Forelimb muscle (tissue), 1 donor: ENCODE results near the gene MTA1. TPM values are rescaled to one million over a fixed set of nuclear protein-coding genes. Genes with fewer than 3 reads are reported as not detected.

Experiments
- DNase-seq: peaks from one replicate; pipeline ENCODE4 v3.0.0-alpha.2; 2013; ENCODE audit warnings: low read depth
- polyA plus RNA-seq: library from polyadenylated mRNA; unstranded; fragments of 120-200 nt; gene quantifications from one replicate; pipeline ENCODE4 v1.2.1, GENCODE V29; 2013; ENCODE audit not compliant: insufficient read length

MTA1 gene
- polyA plus RNA-seq, 1 donor: 80.3 TPM

- DNase-seq: no peak
These were observed 23.2 kb downstream of the MTA1 start for GRCh38 chr14:105442834-105443233.

DNA sequence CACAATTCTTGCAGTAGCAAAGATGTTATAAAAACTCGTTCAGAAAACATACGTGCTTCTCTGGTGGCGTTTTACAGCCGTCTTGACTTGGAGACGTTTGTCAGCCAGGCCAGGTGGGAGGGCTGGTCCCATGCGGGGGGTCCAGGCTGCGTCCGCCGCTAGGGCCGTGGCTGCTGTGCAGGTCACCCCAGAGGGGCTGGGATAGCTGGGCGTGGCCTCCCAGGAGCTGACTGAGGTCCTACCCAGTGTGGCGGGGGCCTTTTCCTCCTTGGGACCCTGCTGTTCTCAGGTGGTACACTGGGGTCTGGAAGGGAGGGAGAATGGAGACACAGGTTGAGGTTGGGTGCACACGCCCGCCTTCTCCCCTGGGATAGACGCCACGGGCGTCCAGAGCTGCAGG is 25.2 kb downstream of the MTA1 start:
- no peak for DNase-seq

DNA sequence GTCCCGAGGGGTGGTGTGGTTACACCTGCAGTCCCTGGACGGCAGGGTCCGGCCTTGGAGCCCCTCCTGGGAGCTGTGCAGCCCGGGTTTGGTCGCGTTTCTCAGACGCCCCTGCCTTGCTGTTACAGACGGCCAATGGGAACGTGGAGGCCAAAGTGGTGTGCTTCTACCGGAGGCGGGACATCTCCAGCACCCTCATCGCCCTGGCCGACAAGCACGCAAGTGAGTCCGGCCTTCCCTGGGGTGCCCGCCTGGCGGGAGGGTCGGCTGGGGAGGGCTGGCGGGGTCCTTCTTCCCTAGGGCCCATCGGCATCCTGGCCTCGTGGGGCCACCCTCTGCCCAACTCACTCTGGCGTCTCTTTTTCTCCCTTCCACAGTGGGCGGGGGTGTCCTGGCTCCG is 25.7 kb downstream of the MTA1 start:
- no peak for DNase-seq

GRCh38 chr14:105445901-105446845 is 26.5 kb downstream of the MTA1 start:
- no peak for DNase-seq

- no peak for DNase-seq
These were observed 27.3 kb downstream of the MTA1 start for GRCh38 chr14:105446971-105447370.

DNA sequence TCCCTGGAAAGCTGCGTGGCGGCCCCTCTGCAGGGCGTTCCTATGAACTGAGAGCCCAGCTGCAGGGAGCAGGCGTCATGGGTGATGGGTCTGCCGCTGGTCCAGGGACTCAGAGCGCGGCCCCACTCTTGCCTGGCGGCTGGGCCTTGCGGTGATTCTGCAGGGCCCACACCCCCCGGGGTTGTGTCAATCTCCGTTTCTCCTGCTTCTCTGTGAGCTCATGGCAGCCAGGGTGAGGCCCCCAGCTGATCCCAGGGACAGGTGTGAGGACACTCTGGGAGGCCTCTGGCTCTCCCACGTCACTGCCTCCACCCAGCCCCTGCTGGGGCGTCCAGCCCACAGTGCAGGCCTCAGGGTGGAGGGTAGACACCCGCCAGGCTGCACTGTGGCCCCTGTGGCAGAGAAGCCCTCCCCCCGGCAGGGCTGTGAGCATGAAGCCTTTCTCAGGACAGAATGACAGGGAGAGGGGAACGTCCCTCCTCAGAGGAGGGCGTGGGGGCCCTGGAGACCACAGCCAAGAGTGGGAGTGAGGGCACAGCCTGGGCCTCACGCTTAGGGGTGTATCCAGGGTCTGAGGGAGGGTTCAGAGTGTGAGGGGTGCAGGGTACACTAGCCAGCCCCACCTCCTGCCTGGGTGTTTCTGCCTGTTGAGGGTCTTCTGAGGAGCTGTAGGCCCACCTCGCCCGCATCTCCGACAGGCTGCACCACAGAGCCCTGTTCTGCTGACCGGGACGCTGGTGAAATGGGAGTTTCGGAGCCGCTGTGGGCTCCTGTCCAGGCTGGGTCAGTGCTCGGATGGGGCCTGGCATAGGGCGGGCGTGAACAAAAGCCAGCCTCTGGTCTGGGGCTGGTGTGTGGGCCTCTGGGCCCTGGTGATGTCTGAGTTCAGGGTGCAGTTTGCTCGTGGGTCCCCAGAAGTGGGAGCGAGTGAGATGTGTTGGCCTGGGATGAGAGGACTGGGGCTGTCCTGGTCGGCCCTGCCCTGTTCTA is 28.3 kb downstream of the MTA1 start:
- DNase-seq: no peak

DNA sequence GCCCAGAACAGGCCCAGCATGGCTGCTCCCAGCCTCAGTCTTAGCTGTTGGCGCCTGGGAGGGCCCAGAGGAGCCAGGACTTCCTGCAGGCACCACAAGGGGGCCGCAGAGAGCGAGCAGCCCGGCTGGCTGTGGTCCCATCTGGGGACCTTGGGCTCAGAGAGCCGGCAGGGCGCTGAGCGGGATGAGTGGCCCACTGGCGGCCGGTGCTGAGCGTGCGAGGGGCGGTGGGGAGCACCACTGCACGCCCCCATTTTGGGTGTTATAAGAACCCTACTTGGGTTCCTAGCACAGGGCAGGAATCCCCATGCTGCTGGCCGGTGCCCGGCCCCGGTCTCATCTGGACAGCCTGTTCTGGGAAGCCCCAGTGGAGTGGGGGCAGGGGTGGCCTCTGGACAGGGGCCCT is 29.1 kb downstream of the MTA1 start:
- no peak for DNase-seq

DNA sequence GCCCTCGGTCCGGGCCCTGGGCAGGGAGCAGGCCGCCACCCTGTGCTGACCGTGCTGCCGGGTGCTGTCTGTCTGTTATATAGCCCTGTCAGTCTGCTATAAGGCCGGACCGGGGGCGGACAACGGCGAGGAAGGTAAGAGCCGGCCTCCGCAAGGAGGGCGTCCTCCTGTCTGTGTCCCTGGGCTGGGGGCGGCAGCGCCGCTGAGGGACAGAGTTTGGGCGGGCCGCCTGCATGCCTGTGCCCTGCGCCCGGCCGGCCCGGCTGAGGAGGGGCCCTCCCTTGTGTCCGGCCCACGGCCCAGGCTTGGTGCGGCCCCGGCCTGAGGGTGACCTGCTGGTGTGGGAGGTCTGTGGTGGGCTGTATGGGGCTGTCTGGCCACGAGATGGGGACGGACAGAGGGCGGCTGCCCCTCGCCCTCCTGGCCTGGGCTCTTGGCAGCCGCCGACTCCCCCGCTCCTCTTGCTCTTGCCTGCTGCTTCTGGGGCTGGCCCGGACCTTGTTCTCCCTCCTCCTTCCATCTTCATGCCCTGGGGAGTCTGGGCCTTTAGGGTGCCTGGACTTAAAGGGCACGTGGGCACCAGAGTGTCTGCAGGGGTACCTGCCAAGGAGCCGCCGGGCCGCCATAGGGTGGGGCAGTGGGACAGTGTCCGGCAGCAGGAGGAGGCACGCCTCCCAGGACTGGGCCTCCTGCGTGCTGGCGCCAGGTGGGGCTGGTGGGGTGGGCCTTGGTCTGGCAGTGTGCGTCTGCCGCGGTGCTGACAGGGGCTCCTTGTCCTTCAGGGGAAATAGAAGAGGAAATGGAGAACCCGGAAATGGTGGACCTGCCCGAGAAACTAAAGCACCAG is 29.9 kb downstream of the MTA1 start:
- no peak for DNase-seq

DNA sequence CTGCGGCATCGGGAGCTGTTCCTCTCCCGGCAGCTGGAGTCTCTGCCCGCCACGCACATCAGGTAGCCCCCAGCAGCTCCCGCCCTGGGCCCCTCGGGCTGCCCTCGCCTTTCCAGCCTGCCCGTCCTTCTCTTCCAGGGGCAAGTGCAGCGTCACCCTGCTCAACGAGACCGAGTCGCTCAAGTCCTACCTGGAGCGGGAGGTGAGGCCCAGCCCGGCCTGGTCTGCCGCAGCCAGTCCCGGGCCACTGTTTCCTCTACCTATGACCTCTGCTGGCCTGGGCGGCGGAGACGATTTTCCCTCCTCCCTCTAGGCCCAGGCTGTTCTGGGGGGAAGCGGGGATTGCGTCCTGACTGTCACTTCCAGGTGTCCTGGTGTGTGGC is 30.5 kb downstream of the MTA1 start:
- DNase-seq: no peak

GRCh38 chr14:105450864-105451720 is 31.5 kb downstream of the MTA1 start:
- no peak for DNase-seq

DNA sequence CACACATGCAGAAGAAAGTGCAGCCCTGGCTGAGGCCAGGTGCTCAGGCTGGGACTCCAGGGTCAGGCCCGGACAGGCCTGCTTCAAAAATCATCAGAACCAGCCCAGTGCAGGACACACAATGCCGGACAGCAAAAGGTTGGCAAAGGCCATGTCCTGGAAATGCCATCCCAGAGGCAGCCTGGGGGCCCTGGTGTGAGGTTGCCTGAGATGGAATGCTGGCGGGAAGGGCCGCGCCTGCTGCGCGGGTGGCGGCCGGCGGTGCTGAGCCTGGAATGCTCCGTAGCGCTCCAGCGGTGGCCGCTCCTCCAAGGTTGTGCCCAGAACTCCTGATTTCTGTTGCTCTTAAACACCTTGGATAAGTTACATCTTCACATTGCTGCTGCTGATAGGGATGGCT is 33.3 kb downstream of the MTA1 start:
- DNase-seq: no peak

GRCh38 chr14:105453847-105454246 is 34.2 kb downstream of the MTA1 start:
- DNase-seq: no peak

DNA sequence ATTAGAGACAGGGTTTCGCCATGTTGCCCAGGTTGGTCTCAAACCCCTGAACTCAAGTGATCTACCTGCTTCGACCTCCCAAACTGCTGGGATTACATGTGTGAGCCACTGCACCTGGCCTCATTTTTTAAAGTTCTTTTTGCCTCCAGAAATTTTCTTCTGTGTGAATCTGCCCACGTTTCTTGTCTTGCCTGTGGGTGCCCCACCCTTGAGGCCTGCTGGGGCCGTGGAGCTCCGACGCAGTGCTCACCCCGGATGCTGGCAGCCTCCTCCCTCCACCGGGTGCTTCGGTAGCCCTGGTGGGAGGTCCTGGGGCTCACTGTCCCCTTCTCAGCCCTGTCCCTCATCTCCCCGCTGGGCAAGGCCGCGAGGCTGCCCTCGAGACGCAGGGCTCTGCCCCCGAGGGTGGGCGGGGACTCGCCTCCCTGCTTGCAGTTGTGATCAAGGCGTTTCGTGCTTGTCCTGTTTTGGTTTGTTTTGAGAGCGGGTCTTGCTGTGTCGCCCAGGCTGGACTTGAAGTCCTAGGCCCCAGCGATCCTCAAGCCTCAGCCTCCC is 35.5 kb downstream of the MTA1 start:
- DNase-seq: no peak

GRCh38 chr14:105455766-105456660 is 36.4 kb downstream of the MTA1 start:
- no peak for DNase-seq

- DNase-seq: no peak
These were observed 37.4 kb downstream of the MTA1 start for GRCh38 chr14:105456736-105457617.

DNA sequence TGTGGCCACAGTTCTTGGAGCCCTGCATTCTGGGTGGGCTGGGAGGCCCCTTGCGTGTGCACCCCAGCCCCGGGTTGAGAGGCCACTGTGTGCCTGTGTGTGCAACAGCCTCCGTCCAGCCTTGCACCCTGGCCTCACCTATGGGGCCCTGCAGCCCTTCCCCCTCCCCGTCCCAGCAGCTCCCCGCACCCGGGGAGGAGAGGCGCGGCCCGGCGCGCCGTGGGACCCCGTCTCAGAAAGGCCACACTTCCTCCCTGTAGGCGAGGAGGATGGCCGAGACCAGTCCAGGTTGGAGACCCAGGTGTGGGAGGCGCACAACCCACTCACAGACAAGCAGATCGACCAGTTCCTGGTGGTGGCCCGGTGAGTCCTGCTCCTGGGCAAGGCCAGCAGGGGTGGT is 38.4 kb downstream of the MTA1 start:
- DNase-seq: no peak

GRCh38 chr14:105458571-105458970 is 38.9 kb downstream of the MTA1 start:
- no peak for DNase-seq

DNA sequence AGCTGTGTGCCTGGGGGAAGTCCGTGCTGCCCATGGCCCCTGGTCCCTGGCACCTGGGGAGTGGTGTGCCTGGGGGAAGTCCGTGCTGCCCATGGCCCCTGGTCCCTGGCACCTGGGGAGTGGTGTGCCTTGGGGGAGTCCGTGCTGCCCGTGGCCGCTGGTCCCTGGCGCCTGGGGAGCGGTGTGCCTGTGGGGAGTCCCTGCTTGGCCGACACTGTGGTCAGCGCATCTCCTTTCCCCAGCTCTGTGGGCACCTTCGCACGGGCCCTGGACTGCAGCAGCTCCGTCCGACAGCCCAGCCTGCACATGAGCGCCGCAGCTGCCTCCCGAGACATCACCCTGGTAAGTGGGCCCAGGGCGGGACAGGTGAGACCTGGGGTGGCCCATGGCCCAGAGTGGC is 40.5 kb downstream of the MTA1 start:
- DNase-seq: no peak
